ENCODE measurements around the gene OSGIN1.

- TF ChIP-seq CTCF (IDR thresholded peaks at IDR 0.05) (no peak), POLR2A (IDR thresholded peaks at IDR 0.05) (no peak)
Observed at GRCh38 chr16:83954577-83955016, 1.6 kb downstream of the OSGIN1 start.
